Fibroblast of lung (primary cell): Measurements from ENCODE around the gene SMTNL1. TPM values are rescaled to one million over a fixed set of nuclear protein-coding genes. Genes with fewer than 3 reads are reported as not detected.

Experiments used
- DNase-seq, 2 donors: peaks; one replicate each; pipeline versions ENCODE4 v3.0.0 to v3.0.0-alpha.2; 2010; ENCODE audit warnings: low read depth in 2 of 2
- H2AFZ ChIP-seq: 2 replicates; pipeline ENCODE4 v1.5.1; 2012; ENCODE audit warnings: low read length, control low read depth, inconsistent platforms
- H3K27ac ChIP-seq: 2 replicates; pipeline ENCODE4 v1.5.1; 2011; ENCODE audit warnings: low read length, control low read depth; ENCODE audit not compliant: insufficient read depth
- H3K27me3 ChIP-seq: 2 replicates; pipeline ENCODE4 v1.5.1; 2011; ENCODE audit warnings: mild to moderate bottlenecking, low read length; ENCODE audit not compliant: control insufficient read depth, insufficient read depth
- H3K36me3 ChIP-seq: 2 replicates; pipeline ENCODE4 v1.5.1; 2011; ENCODE audit warnings: low read length; ENCODE audit not compliant: control insufficient read depth, insufficient read depth
- H3K4me1 ChIP-seq: 2 replicates; pipeline ENCODE4 v1.5.1; 2011; ENCODE audit warnings: low read length; ENCODE audit not compliant: control insufficient read depth, insufficient read depth; ENCODE audit errors: extremely low read depth
- H3K4me2 ChIP-seq: 2 replicates; pipeline ENCODE4 v1.5.1; 2011; ENCODE audit warnings: low read length, control low read depth; ENCODE audit not compliant: insufficient read depth; ENCODE audit errors: extremely low read depth
- H3K4me3 ChIP-seq, 4 experiments: fragments of 200-600 bp in 1 of 4; sonication (generic) in 1 of 4; replicated peaks in 1 of 4; 2 replicates each; pipeline ENCODE4 v1.5.1; 2011 to 2016; ENCODE audit warnings: low read length in 4 of 4, low read depth in 3 of 4, mild to moderate bottlenecking in 3 of 4, control low read depth in 2 of 4, inconsistent platforms in 1 of 4, mixed read lengths in 1 of 4; ENCODE audit not compliant: insufficient read depth in 1 of 4; ENCODE audit errors: control extremely low read depth in 1 of 4
- H3K79me2 ChIP-seq: 2 replicates; pipeline ENCODE4 v1.5.1; 2012; ENCODE audit warnings: mild to moderate bottlenecking, low read length, inconsistent platforms; ENCODE audit not compliant: control insufficient read depth, insufficient read depth
- H3K9ac ChIP-seq: 2 replicates; pipeline ENCODE4 v1.5.1; 2011; ENCODE audit warnings: mild to moderate bottlenecking, low read length, control low read depth; ENCODE audit not compliant: insufficient read depth
- H3K9me3 ChIP-seq: 2 replicates; pipeline ENCODE4 v1.5.1; 2012; ENCODE audit warnings: low read depth, low read length; ENCODE audit not compliant: control insufficient read depth, insufficient read depth
- H4K20me1 ChIP-seq: 2 replicates; pipeline ENCODE4 v1.5.1; 2011; ENCODE audit warnings: low read length; ENCODE audit not compliant: control insufficient read depth, insufficient read depth; ENCODE audit errors: extremely low read depth
- CTCF ChIP-seq, 2 donors: IDR thresholded peaks in 1 of 2; conservative IDR thresholded peaks in 1 of 2; 1 replicate in 1 of 2; 2 replicates in 1 of 2; pipeline ENCODE4 v1.5.1; 2011 to 2012; ENCODE audit warnings: low read length in 2 of 2, control low read depth in 1 of 2, inconsistent platforms in 1 of 2, low read depth in 1 of 2, mild to moderate bottlenecking in 1 of 2
- EZH2 ChIP-seq: IDR thresholded peaks from 2 replicates; pipeline ENCODE4 v1.5.1; 2012; ENCODE audit warnings: low read length, control low read depth, mild to moderate bottlenecking; ENCODE audit errors: missing control alignments
- polyA plus RNA-seq, 2 donors: library from polyadenylated mRNA; depleted of rRNA in 1 of 2; stranded (reverse) in 1 of 2; unstranded in 1 of 2; fragments of >200 nt; gene quantifications; 2 replicates each; pipeline ENCODE4 v1.2.1, GENCODE V29; 2011 to 2012; ENCODE audit warnings: missing spikeins in 1 of 2
- total RNA-seq: library from RNA; depleted of rRNA; stranded (reverse); fragments of >200 nt; gene quantifications from 2 replicates; pipeline ENCODE4 v1.2.1, GENCODE V29; 2014

SMTNL1 gene
- total and polyA plus RNA-seq, 2 donors (not counting 1 experiment from before 2014, with no cell fraction given), result not detected

GRCh38 chr11:57513452-57513795, 24.0 kb upstream of the SMTNL1 start:
- TF ChIP-seq EZH2 (no peak), CTCF (conservative IDR thresholded peaks at IDR 0.05 in 1 of 2, IDR thresholded peaks at IDR 0.05 in 1 of 2; ENCODE audit: low read depth in 1 of 2, low read length in 2 of 2) (no peak)
- Histone ChIP-seq H3K9ac (no peak overlapping the region), H3K79me2 (no peaks in the 10 kb centered on the region), H2AFZ (no peak overlapping the region), H4K20me1 (no peaks in the 10 kb centered on the region), H3K36me3 (peaks cover 3% of the 10 kb centered on the region), H3K4me3 (peak overlapping the region in 2 of 4 experiments; percentile 80 to 91), H3K4me2 (peak overlapping the region; percentile 4), H3K4me1 (peaks cover 3% of the 10 kb centered on the region), H3K9me3 (no peaks in the 10 kb centered on the region), H3K27me3 (no peaks in the 10 kb centered on the region), H3K27ac (no peak overlapping the region)
- DNase-seq, result no peak

GRCh38 chr11:57513911-57514537, 23.4 kb upstream of the SMTNL1 start:
- Histone ChIP-seq H3K4me2 (peak overlapping the region; percentile 91), H4K20me1 (no peaks in the 10 kb centered on the region), H3K79me2 (no peaks in the 10 kb centered on the region), H3K9ac (no peak overlapping the region), H3K27ac (no peak overlapping the region), H3K27me3 (no peaks in the 10 kb centered on the region), H3K9me3 (no peaks in the 10 kb centered on the region), H3K36me3 (peaks cover 3% of the 10 kb centered on the region), H2AFZ (peak overlapping the region; percentile 70), H3K4me1 (peaks cover 3% of the 10 kb centered on the region), H3K4me3 (peak overlapping the region; percentile 80 to 92 (median 88))
- peak; percentile 28 to 43 for DNase-seq
- no peak for TF ChIP-seq EZH2
- no peak for TF ChIP-seq CTCF (conservative IDR thresholded peaks at IDR 0.05 in 1 of 2, IDR thresholded peaks at IDR 0.05 in 1 of 2; ENCODE audit: low read depth in 1 of 2, low read length in 2 of 2)

- TF ChIP-seq EZH2 (no peak), CTCF (conservative IDR thresholded peaks at IDR 0.05 in 1 of 2, IDR thresholded peaks at IDR 0.05 in 1 of 2; ENCODE audit: low read depth in 1 of 2, low read length in 2 of 2) (no peak)
- Histone ChIP-seq H3K36me3 (peaks cover 3% of the 10 kb centered on the region), H3K9me3 (no peaks in the 10 kb centered on the region), H3K9ac (peak overlapping the region; percentile 69), H4K20me1 (no peaks in the 10 kb centered on the region), H3K4me1 (peaks cover 3% of the 10 kb centered on the region), H3K4me3 (peak overlapping the region; percentile 80 to 92 (median 88)), H2AFZ (peak overlapping the region; percentile 87), H3K27ac (peak overlapping the region; percentile 50), H3K4me2 (peak overlapping the region; percentile 91), H3K27me3 (no peaks in the 10 kb centered on the region), H3K79me2 (no peaks in the 10 kb centered on the region)
- DNase-seq, result peak; percentile 29 to 39
Measured at GRCh38 chr11:57514538-57515331, 22.7 kb upstream of the SMTNL1 start.
